Glutamatergic neuron (in vitro differentiated cells): ENCODE results near the gene ZNF318. TPM values are rescaled to one million over a fixed set of nuclear protein-coding genes. Genes with fewer than 3 reads are reported as not detected.
"Not testable (repeated sequence)": the region's sequence is repeated elsewhere in the genome, so short reads cannot be mapped to it uniquely, and the experiment has no call there.

Experiments used
- DNase-seq: peaks from one replicate; pipeline ENCODE4 v3.0.0; 2022
- H3K27ac Mint-ChIP-seq: one replicate; pipeline ENCODE4 v1.8.0; 2020; ENCODE audit warnings: mild to moderate bottlenecking, mixed read lengths, inconsistent platforms; ENCODE audit not compliant: unreplicated experiment
- H3K27me3 Mint-ChIP-seq: one replicate; pipeline ENCODE4 v1.8.0; 2020; ENCODE audit warnings: mild to moderate bottlenecking, moderate library complexity, mixed read lengths, inconsistent platforms; ENCODE audit not compliant: unreplicated experiment
- H3K36me3 Mint-ChIP-seq: one replicate; pipeline ENCODE4 v1.8.0; 2020; ENCODE audit warnings: mild to moderate bottlenecking, mixed read lengths, inconsistent platforms; ENCODE audit not compliant: unreplicated experiment
- H3K4me1 Mint-ChIP-seq: one replicate; pipeline ENCODE4 v1.8.0; 2020; ENCODE audit warnings: mild to moderate bottlenecking, low read depth, mixed read lengths, inconsistent platforms; ENCODE audit not compliant: unreplicated experiment
- H3K4me3 Mint-ChIP-seq: one replicate; pipeline ENCODE4 v1.8.0; 2020; ENCODE audit warnings: mild to moderate bottlenecking, mixed read lengths, inconsistent platforms; ENCODE audit not compliant: unreplicated experiment
- H3K9me3 Mint-ChIP-seq: one replicate; pipeline ENCODE4 v1.8.0; 2020; ENCODE audit warnings: mild to moderate bottlenecking, moderate library complexity, mixed read lengths, inconsistent platforms; ENCODE audit not compliant: unreplicated experiment
- long read RNA-seq: library from polyadenylated mRNA; unstranded; transcript quantifications from one replicate; pipeline ENCODE4 v2.0.0, GENCODE V29; 2020; ENCODE audit not compliant: unreplicated experiment
- total RNA-seq: library from RNA; stranded (reverse); fragmentation: NEBNext Ultra II Directional; extraction: Animal tissue kit (Norgen Biotek cat#: 25700); gene quantifications from one replicate; pipeline ENCODE4 v1.2.1, GENCODE V29; 2021; ENCODE audit not compliant: unreplicated experiment
- TF ChIP-seq, protein P1 (sequence below): fragments of 200-600 bp; sonication (generic); IDR thresholded peaks from one replicate; pipeline ENCODE4 v1.5.0; 2021; ENCODE audit not compliant: partially characterized antibody, unreplicated experiment

Gene ZNF318
- total RNA-seq = 26.3 TPM
- long read RNA-seq, partial matches to known transcripts = 1 of 3 reads
- long read RNA-seq, other reads (novel, unspliced or antisense) = 2 of 3 reads

GRCh38 chr6:43369174-43370002 lies at the start of gene ZNF318:
ZNF318 (minus strand) TSS chr6:43369647; CDS start chr6:43369365, 282 bp downstream.
- TF ChIP-seq, protein P1, sequence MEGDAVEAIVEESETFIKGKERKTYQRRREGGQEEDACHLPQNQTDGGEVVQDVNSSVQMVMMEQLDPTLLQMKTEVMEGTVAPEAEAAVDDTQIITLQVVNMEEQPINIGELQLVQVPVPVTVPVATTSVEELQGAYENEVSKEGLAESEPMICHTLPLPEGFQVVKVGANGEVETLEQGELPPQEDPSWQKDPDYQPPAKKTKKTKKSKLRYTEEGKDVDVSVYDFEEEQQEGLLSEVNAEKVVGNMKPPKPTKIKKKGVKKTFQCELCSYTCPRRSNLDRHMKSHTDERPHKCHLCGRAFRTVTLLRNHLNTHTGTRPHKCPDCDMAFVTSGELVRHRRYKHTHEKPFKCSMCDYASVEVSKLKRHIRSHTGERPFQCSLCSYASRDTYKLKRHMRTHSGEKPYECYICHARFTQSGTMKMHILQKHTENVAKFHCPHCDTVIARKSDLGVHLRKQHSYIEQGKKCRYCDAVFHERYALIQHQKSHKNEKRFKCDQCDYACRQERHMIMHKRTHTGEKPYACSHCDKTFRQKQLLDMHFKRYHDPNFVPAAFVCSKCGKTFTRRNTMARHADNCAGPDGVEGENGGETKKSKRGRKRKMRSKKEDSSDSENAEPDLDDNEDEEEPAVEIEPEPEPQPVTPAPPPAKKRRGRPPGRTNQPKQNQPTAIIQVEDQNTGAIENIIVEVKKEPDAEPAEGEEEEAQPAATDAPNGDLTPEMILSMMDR = no peak

GRCh38 chr6:43416935-43417334 lies 47.5 kb upstream of the ZNF318 start:
- no peak overlapping the region for H3K4me3 Mint-ChIP-seq
- TF ChIP-seq, protein P1 = no peak
- no peaks in the 10 kb centered on the region for H3K4me1 Mint-ChIP-seq
- no peak overlapping the region for H3K27ac Mint-ChIP-seq
- peaks cover 8% of the 10 kb centered on the region for H3K36me3 Mint-ChIP-seq
- H3K27me3 Mint-ChIP-seq = peaks cover 2% of the 10 kb centered on the region
- no peak for DNase-seq
- H3K9me3 Mint-ChIP-seq = peaks cover 3% of the 10 kb centered on the region

More at GRCh38 chr6:43369174-43370002, at the start of gene ZNF318:
- H3K4me1 Mint-ChIP-seq = peaks cover 12% of the 10 kb centered on the region
- H3K36me3 Mint-ChIP-seq = no peaks in the 10 kb centered on the region
- H3K27ac Mint-ChIP-seq = peak within 1 kb of the TSS; percentile 86
- peaks cover 3% of the 10 kb centered on the region for H3K27me3 Mint-ChIP-seq
- peak within 1 kb of the TSS; percentile 92 for H3K4me3 Mint-ChIP-seq
- peak; percentile 97 for DNase-seq
- H3K9me3 Mint-ChIP-seq = peaks cover 5% of the 10 kb centered on the region

- H3K27ac Mint-ChIP-seq, H3K9me3 Mint-ChIP-seq, H3K27me3 Mint-ChIP-seq, DNase-seq, H3K4me1 Mint-ChIP-seq, H3K36me3 Mint-ChIP-seq, H3K4me3 Mint-ChIP-seq: not testable (repeated sequence)
Observed at GRCh38 chr6:43415275-43415674, 45.8 kb upstream of the ZNF318 start.

- peaks cover 1% of the 10 kb centered on the region for H3K27me3 Mint-ChIP-seq
- TF ChIP-seq, protein P1 = no peak
- H3K9me3 Mint-ChIP-seq = no peaks in the 10 kb centered on the region
- DNase-seq = no peak
- H3K36me3 Mint-ChIP-seq = peaks cover 4% of the 10 kb centered on the region
- H3K4me3 Mint-ChIP-seq = no peak overlapping the region
- no peaks in the 10 kb centered on the region for H3K4me1 Mint-ChIP-seq
- no peak overlapping the region for H3K27ac Mint-ChIP-seq
Observed at GRCh38 chr6:43413002-43413401, 43.6 kb upstream of the ZNF318 start.

DNA sequence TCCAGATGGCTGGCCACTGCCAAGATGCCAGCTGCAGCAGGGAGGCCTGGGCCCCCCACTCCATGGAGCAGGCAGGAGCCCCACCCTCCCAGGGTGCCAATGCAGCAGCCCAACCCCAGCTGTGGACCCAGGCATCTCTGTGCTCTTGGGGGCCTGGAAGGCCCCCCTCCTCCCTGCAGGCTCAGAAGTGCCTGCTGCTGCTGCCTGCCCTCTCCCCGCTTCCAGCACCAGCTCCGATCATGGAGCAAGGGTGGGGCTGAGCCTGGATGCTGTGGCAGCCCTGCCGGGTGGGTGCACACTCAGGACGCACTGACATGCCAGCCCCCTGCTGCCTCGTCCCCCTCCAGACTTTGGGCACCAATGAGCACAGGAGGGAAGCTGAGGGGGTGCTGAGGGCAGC lies 43.1 kb upstream of the ZNF318 start:
- no peak overlapping the region for H3K27ac Mint-ChIP-seq
- TF ChIP-seq, protein P1 = no peak
- H3K4me3 Mint-ChIP-seq = no peak overlapping the region
- peaks cover 1% of the 10 kb centered on the region for H3K27me3 Mint-ChIP-seq
- DNase-seq = no peak
- peaks cover 4% of the 10 kb centered on the region for H3K36me3 Mint-ChIP-seq
- no peaks in the 10 kb centered on the region for H3K9me3 Mint-ChIP-seq
- H3K4me1 Mint-ChIP-seq = no peaks in the 10 kb centered on the region

- not testable (repeated sequence) for DNase-seq, H3K4me1 Mint-ChIP-seq, H3K27me3 Mint-ChIP-seq, H3K36me3 Mint-ChIP-seq, H3K4me3 Mint-ChIP-seq, H3K9me3 Mint-ChIP-seq, H3K27ac Mint-ChIP-seq
Observed at GRCh38 chr6:43410776-43411175, 41.3 kb upstream of the ZNF318 start.
